SK-N-MC (cell line): ENCODE results near the gene DIP2C.
"Not testable (repeated sequence)": the region's sequence is repeated elsewhere in the genome, so short reads cannot be mapped to it uniquely, and the experiment has no call there.

Source experiments
- DNase-seq: peaks from one replicate; pipeline ENCODE4 v3.0.0-alpha.2; 2011; ENCODE audit warnings: low read depth, low spot score
- H3K27ac ChIP-seq: fragments of 200-600 bp; sonication (generic); 2 replicates; pipeline ENCODE4 v1.5.1; 2016; ENCODE audit warnings: mixed run types
- H3K36me3 ChIP-seq: fragments of 200-600 bp; sonication (generic); 2 replicates; pipeline ENCODE4 v1.6.1; 2017; ENCODE audit warnings: antibody characterized with exemption, low read length, mixed read lengths; ENCODE audit not compliant: insufficient read depth
- H3K4me3 ChIP-seq: fragments of 200-600 bp; sonication (generic); 2 replicates; pipeline ENCODE4 v1.5.1; 2016
- H3K9ac ChIP-seq: fragments of 200-600 bp; sonication (generic); 2 replicates; pipeline ENCODE4 v1.8.0; 2017; ENCODE audit warnings: mixed run types, mixed read lengths; ENCODE audit not compliant: insufficient read length
- H3K9me3 ChIP-seq: fragments of 200-600 bp; sonication (generic); 2 replicates; pipeline ENCODE4 v1.6.1; 2017; ENCODE audit warnings: low read depth, mild to moderate bottlenecking, antibody characterized with exemption, low read length, moderate library complexity, mixed read lengths
- EZH2 ChIP-seq: fragments of 200-600 bp; sonication (generic); IDR thresholded peaks from one replicate; pipeline ENCODE4 v1.6.1; 2017; ENCODE audit warnings: antibody characterized with exemption
- FOXP2 ChIP-seq: optimal IDR thresholded peaks from 2 replicates; pipeline ENCODE3; 2011; ENCODE audit warnings: mild to moderate bottlenecking, moderate library complexity; ENCODE audit not compliant: insufficient read depth; ENCODE audit errors: extremely low read length, control extremely low read depth
- POLR2AphosphoS5 ChIP-seq: IDR thresholded peaks from 2 replicates; pipeline ENCODE4 v1.6.1; 2012; ENCODE audit warnings: mild to moderate bottlenecking, low read depth, low read length, borderline replicate concordance

Gene DIP2C

DNA sequence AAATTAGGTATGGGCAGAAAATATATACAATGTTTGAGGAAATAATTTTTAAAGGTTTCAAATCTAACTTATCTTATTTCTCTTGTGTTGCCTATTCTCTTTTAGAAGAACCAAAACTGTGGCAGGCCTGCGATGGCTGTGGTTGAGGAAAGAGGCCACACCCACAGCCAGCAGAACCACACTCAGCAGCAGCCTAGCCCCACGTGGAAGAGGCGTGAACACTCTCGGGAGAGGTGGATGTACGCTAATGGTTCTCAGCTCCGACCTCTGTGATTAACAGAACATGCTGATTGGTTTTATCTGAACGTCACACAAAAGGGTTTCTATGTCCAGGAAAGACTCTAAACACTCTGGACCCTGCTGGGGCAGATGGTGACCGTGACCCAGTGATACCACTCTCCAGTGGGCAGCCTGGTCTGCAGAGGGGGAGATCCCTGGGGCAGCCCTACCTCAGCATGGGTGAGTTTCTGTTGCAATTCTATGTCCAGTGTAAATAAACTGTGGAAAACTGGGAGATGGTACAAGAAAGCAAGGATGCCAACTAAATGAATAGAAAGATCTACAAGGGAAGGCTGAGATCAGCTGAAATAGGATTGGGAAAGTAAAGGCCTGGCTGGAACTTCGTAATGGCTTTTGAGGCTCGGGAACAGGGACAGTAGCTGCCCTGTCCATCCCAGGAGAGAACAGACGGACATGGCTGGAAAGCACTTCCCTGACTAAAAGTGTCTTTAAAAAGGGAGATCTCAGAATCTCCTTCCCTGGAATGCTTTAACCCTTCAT, 26.6 kb downstream of the DIP2C start:
- H3K4me3 ChIP-seq = no peak overlapping the region
- H3K9ac ChIP-seq = no peak overlapping the region
- H3K9me3 ChIP-seq = no peaks in the 10 kb centered on the region
- TF ChIP-seq FOXP2 (no peak), EZH2 (no peak), POLR2AphosphoS5 (no peak)
- DNase-seq = no peak
- no peaks in the 10 kb centered on the region for H3K36me3 ChIP-seq
- no peak overlapping the region for H3K27ac ChIP-seq

DNA sequence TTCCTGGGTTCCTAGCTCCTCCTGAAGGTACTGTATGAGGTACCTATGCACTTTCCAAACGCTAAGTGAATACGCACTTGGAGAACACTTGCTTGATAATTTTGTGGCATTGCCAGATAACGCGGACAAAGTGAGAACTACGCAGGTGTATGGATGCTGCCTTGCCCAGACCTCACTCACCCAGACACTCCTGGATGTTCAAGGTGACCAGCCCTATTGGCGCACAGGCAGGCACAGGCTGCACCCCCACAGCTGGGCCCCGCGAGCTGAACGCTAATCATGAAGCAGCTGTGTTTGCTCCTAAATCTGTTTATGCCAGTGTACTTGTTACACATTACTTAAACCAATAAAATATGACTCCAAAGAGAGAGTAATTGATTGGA, 27.3 kb downstream of the DIP2C start:
- Histone ChIP-seq H3K36me3 (no peaks in the 10 kb centered on the region), H3K9ac (no peak overlapping the region), H3K4me3 (no peak overlapping the region), H3K27ac (no peak overlapping the region), H3K9me3 (no peaks in the 10 kb centered on the region)
- DNase-seq = no peak
- TF ChIP-seq POLR2AphosphoS5 = no peak
- no peak for TF ChIP-seq FOXP2

DNA sequence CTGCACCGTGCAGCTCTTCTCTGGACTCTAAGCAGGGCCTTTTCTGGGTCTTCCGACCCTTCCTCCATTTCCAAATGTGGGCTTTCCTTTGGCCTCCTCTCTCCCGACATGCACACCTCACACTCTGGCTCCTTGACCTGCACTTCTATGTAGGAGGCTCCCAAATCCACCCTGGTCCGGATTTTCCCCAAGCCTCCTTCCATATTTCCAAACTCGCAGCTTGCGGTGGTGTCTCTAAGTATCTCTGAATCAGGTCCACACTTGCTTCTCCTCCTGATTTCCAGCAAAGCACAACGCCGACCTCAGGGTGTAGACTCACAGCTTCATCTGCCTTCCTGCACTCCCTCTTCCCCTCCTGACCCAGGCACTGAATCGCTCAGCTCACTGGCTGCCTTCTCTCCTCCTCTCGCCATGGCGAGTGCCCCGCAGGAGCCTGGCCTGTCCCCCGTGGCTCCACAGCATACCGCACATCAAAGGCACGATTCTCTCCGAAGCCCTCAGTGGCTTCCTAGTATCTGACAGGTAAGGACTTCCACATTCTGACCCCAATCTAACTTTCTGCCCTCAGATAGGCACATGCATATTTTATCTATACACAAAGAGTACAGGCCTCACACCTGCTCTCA, 27.8 kb downstream of the DIP2C start:
- Histone ChIP-seq H3K9me3 (no peaks in the 10 kb centered on the region), H3K4me3 (no peak overlapping the region), H3K36me3 (no peaks in the 10 kb centered on the region), H3K27ac (no peak overlapping the region), H3K9ac (no peak overlapping the region)
- TF ChIP-seq POLR2AphosphoS5 (no peak), EZH2 (no peak), FOXP2 (no peak)
- no peak for DNase-seq

DNA sequence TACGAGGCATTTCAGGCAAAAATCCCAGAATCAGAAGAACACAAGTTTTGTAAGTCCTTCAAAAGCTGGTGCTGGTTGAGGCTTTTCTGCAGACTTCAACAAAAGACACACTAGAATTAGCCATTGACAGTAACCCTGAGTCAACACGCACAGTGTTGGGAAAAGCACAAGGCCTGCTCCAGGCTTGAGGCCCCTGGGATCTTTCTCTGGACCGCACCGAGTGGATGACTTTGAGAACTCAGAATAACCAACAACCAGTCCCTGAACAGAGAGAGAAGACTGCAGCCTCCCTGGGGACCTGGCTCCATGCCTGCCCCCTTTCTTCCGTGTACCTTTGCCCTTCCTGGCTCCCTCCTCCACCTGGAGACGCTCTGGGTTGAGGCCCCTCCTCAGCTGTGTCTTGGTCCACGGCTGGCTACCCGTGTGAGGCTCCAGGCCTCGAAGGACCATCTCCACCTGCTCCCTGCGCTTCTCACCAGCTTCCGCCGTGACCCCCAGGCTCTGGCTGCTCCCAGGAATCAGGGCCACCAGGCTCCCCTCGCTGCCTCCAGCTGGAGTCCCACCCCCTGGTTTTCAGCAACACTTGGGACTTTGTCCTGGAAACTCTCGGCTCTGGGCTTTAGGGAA, 28.4 kb downstream of the DIP2C start:
- Histone ChIP-seq H3K36me3 (no peaks in the 10 kb centered on the region), H3K9ac (no peak overlapping the region), H3K9me3 (no peaks in the 10 kb centered on the region), H3K4me3 (no peak overlapping the region), H3K27ac (no peak overlapping the region)
- DNase-seq = no peak
- no peak for TF ChIP-seq EZH2
- TF ChIP-seq FOXP2 = no peak
- TF ChIP-seq POLR2AphosphoS5 = no peak

DNA sequence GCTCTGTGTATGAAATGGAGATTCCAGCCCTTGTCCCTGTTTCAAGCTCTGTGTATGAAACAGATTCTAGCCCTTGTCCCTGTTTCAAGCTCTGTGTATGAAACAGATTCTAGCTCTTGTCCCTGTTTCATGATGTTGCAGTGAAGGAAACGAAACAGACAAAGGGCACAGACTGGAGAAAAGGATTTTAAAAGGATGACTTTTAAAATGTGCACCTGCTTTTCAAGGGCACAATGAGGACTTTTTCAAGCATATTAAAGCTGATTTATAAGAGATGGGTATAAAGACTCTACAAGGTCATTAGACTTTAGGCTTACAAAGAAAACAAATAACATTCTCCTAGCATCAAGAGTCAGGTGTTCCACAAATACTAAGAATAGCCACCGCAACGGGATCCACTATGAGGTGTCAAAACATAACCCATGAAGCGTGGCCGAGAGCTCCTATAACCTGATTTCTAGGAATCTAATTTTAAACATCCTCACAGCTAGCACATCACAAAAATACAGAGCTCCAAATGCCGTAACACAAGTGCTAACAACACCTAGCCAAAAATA, 29.0 kb downstream of the DIP2C start:
- no peak for TF ChIP-seq EZH2
- TF ChIP-seq FOXP2 = no peak
- no peak for TF ChIP-seq POLR2AphosphoS5
- Histone ChIP-seq H3K36me3 (no peaks in the 10 kb centered on the region), H3K9me3 (no peaks in the 10 kb centered on the region), H3K27ac (no peak overlapping the region), H3K4me3 (no peak overlapping the region), H3K9ac (no peak overlapping the region)
- DNase-seq = no peak

DNA sequence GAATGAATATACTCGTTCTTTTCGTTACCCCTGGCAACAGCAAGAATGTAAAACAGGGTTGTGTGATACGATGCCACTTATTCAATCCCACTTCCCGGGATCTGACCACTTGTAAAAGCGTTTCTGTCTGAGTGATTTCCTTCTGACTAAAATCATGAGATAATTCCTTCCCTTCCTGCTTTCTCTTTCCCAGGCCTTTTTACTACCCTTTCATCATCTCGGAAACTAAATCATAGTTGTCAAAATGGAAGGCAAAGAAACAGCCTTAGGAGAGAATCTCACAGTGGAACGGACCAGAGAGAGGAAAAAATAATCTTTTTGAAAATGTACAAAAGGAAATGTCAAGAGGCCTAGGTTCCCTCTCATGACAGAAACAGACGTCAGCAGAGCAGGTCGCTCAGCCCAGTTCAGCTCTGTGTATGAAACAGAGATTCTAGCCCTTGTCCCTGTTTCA, 29.8 kb downstream of the DIP2C start:
- Histone ChIP-seq H3K36me3 (no peaks in the 10 kb centered on the region), H3K9ac (no peak overlapping the region), H3K27ac (peak overlapping the region; percentile 13; the same call in 1 of the 2 replicates), H3K4me3 (peak overlapping the region; percentile 58), H3K9me3 (no peaks in the 10 kb centered on the region)
- TF ChIP-seq FOXP2 = no peak
- no peak for TF ChIP-seq POLR2AphosphoS5
- no peak for TF ChIP-seq EZH2
- no peak for DNase-seq

DNA sequence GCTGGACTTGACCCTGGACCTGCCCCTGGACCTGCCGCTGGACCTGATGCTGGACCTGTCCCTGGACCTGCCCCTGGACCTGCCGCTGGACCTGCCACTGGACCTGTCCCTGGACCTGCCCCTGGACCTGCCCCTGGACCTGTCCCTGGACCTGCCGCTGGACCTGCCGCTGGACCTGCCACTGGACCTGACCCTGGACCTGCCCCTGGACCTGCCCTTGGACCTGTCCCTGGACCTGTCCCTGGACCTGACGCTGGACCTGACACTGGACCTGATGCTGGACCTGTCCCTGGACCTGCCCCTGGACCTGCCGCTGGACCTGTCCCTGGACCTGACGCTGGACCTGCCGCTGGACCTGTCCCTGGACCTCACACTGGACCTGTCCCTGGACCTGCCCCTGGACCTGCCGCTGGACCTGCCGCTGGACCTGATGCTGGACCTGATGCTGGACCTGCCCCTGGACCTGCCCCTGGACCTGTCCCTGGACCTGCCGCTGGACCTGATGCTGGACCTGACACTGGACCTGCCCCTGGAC, 31.6 kb downstream of the DIP2C start:
- not testable (repeated sequence) for H3K9ac ChIP-seq, H3K4me3 ChIP-seq, H3K27ac ChIP-seq, DNase-seq, H3K36me3 ChIP-seq, H3K9me3 ChIP-seq

DNA sequence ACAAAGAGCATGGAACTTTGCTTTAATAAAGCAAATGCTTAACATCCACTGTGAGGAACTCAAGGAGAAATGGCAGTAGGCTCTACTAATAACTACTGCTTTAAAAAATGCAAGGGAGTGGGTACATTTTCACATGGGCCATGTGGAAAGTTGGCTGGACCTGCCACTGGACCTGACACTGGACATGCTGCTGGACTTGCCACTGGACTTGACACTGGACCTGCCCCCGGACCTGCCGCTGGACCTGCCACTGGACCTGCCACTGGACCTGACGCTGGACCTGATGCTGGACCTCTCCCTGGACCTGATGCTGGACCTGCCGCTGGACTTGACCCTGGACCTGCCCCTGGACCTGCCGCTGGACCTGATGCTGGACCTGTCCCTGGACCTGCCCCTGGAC, 32.6 kb downstream of the DIP2C start:
- DNase-seq = no peak
- no peak overlapping the region for H3K9ac ChIP-seq
- TF ChIP-seq EZH2 = no peak
- TF ChIP-seq POLR2AphosphoS5 = no peak
- TF ChIP-seq FOXP2 = no peak
- H3K9me3 ChIP-seq = no peaks in the 10 kb centered on the region
- no peak overlapping the region for H3K4me3 ChIP-seq
- no peak overlapping the region for H3K27ac ChIP-seq
- H3K36me3 ChIP-seq = no peaks in the 10 kb centered on the region
